Activated naive CD4-positive, alpha-beta T cell (primary cell): ENCODE measurements around the gene CERT1.
"Not testable (repeated sequence)": the region's sequence is repeated elsewhere in the genome, so short reads cannot be mapped to it uniquely, and the experiment has no call there.

Experiments
- DNase-seq, 4 experiments: peaks; one replicate each; lab custom pipeline; 2025; lab: John Stamatoyannopoulos, UW

CERT1 gene

DNA sequence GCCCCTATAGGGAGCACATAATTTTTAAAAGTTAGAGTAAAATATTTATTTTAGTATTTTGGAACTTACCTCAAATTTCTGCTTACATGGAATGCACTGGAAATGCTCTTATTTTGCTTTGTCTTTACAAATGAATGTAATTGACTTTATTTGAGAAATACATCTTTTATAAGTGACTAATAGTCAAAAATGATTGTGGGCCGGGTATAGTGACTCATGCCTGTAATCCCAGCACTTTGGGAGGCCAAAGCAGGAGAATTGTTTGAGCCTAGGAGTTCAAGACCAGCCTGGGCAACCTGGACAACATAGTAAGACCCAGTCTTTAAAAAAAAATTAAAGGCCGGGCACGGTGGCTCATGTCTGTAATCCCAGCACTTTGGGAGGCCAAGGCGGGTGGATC, 168.6 kb downstream of the CERT1 start:
- no peak for DNase-seq

- DNase-seq = no peak
Observed at GRCh38 chr5:75341934-75342333, 169.5 kb downstream of the CERT1 start.

DNA sequence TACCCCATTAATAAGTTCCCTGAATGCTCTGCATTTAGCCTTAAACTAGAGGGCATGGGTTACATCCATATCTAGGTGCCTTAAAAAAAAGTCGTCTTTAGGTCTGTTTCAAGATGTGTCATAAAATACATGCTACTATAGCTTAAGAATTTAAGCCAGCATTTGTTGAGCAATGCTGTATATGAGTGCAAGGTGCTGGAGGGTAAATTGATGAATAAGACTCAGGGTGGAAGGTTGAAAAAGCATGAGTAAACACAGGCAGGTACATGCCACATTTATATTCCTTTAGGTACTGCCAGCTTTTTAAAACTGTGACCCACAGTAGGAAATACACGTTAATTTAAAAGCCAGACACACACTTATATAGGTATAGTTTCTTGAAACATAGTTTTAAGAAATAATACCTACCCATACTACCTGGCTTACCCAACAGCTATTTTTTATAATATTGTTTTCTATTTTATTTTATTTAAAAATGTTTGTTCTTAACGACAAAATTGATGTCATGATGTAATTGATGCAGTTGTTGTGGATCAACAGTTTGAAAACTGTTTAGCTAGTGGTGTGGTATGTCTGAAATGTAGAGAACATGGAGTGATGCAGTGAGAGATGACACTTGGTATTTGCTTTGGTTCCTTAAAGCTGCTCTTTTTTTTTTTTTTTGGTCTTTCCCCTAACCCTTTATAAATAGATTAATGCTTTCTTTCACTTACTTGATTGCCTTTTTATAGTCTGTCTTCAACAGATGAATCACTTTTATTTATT, 170.5 kb downstream of the CERT1 start:
- no peak for DNase-seq

GRCh38 chr5:75338408-75338807, 173.0 kb downstream of the CERT1 start:
- DNase-seq = no peak

DNA sequence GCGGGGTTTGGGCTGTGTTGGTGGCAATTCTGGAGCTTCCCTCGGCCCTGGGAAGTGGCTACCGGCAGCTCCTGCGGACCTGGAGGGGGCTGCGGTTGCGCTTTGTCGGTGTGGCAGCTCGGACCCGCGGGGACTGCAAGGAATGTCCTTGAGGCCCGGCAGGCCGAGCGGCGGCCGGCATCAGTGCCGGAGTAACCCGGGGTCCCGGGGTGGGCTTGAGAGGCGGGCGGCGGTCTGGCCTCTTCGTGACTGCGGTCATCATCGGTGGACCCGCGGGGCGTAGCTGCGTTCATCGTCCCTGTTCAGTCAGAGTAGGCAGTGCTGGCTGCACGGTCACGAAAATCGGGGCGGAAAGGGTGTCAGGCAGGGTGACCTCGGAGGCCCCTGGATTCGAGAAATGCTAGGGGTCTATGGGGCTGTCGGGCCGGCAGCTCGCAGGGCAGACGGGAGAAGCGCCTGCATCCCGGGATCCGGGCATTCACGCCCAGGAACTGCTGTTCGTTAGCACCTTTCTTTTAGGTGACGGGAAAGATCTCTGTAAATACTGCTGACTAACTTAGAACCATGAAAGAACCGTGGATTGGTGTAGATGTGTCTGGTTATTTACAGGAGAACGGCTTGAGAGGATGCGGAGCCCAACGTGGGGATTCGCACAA, 173.9 kb downstream of the CERT1 start:
- peak in 3 of 4 experiments; percentile 6 to 20 (median 17) for DNase-seq

DNA sequence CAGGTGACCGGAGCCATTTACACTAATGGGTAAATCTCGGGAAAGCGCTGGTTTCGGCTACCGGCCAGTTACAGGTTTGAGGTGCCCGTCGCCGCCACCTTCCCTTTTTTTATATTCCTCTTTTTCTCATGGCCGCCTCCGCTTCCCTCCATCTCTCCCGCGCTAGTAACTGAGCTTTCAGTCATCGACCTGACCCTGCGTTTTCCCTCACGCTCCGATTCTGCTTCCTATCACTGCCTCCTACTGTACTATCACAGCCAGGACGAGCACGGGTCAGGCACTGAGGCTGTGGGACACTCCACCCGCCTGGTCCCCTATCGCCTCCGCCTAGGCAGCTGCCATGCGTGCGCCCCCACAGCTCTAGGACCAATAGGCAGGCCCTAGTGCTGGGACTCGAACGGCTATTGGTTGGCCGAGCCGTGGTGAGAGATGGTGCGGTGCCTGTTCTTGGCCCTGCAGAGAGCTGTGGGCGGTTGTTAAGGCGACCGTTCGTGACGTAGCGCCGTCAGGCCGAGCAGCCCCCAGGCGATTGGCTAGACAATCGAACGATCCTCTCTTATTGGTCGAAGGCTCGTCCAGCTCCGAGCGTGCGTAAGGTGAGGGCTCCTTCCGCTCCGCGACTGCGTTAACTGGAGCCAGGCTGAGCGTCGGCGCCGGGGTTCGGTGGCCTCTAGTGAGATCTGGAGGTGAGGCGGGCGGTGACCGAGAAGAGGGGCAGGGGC, 174.7 kb downstream of the CERT1 start, which contains the start of gene HMGCR:
Gene HMGCR, plus strand, starts transcription at position 606 of the 722 bp plus-strand sequence. CDS start 5,386 bp downstream, outside the sequence.
- DNase-seq = peak; percentile 88 to 91 (median 90)

DNA sequence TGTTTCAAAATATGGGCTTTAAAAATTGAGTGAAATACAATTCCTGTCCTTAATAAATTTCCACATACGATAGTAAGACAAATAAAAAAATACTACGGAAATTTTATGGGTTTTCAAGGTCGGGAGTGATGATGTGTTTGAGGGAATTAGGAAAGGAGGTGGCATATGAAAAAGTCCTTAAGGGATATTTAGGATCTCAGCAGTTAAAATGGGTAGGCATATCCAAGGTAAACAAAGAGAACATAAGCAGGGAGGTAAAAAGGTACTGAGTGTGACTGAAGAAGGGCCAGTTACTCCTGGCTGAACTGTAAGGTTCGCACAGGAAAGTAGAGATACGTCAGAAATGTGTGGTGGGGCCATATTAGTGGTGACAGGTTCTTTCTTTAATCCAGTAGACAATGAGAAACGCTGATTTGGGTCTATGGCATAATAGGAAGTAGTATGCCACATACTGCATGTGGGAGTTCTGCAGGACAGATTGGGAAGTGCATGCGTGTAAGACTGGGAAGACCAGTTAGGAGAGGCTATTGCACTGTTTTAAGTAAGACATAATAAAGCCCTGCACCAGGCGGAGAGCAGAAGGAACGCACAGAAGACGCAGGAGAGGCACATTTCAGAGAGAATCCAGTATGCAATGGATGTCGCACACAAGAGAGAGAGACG, 175.3 kb downstream of the CERT1 start:
- peak in 1 of 4 experiments; percentile 27 for DNase-seq

- DNase-seq = no peak
Observed at GRCh38 chr5:75335486-75335885, 175.9 kb downstream of the CERT1 start.

DNA sequence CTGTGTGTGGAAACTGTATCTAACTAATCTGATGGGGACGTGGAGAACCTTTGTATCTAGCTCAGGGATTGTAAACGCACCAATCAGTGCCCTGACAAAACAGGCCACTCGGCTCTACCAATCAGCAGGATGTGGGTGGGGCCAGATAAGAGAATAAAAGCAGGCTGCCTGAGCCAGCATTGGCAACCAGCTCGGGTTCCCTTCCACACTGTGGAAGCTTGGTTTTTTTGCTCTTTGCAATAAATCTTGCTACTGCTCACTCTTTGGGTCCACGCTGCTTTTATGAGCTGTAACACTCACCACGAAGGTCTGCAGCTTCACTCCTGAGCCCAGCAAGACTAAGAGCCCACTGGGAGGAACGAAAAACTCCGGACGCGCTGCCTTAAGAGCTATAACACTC, 177.0 kb downstream of the CERT1 start:
- not testable (repeated sequence) for DNase-seq

DNA sequence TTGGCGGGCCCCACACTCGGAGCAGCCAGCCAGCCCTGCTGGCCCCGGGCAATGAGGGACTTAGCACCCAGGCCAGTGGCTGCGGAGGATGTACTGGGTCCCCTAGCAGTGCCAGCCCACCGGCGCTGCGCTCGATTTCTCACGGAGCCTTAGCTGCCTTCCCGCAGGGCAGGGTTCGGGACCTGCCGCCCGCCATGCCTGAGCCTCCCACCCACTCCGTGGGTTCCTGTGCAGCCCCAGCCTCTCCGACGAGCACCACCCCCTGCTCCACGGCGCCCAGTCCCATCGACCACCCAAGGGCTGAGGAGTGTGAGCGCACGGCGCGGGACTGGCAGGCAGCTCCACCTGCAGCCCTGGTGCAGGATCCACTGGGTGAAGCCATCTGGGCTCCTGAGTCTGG, 177.7 kb downstream of the CERT1 start:
- DNase-seq = not testable (repeated sequence)

GRCh38 chr5:75331095-75332090, 180.0 kb downstream of the CERT1 start:
- DNase-seq = no peak

DNA sequence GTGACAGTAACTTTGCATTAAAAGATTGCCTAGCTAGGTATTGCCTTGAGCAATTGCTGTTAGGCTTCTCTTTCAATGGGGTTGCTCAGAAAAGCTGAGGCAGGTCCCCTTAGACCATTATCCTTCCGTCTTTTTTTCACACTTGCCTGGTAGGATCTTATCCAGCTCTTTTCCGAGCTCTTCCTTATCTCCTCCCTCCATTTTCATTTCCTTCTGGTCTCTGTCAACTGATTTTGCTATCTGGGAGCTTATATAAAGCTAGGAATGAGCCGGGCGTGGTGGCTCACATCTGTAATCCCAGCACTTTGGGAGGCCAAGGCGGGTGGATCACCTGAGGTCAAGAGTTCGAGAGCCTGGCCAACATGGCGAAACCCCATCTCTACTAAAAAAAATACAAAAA, 181.0 kb downstream of the CERT1 start:
- no peak for DNase-seq
